Central memory CD4-positive, alpha-beta T cell (primary cell): ENCODE results near the gene L3MBTL4.
"Not testable (repeated sequence)": the region's sequence is repeated elsewhere in the genome, so short reads cannot be mapped to it uniquely, and the experiment has no call there.

Source experiments
- DNase-seq: peaks from one replicate; pipeline ENCODE4 v3.0.0; 2022

Gene L3MBTL4

GRCh38 chr18:6086731-6087130, 328.0 kb downstream of the L3MBTL4 start:
- no peak for DNase-seq

DNA sequence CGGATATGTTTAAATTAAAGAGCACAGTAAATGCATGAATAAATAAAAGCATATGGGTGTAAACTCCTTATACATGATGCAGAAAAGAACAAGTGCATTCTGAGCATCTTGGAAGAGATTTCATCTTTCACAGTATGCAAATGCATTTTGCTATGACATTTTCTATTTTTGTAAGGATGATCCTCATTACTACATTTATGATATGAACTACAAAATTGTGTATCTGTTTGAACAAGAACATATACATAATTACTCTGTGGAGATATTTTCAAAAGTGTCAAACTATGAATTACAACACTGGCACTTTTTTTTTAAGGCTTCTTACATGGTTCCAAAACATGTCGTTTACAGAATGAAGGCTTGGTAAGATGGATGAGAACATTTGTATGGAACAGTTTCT, 335.3 kb downstream of the L3MBTL4 start:
- no peak for DNase-seq

DNA sequence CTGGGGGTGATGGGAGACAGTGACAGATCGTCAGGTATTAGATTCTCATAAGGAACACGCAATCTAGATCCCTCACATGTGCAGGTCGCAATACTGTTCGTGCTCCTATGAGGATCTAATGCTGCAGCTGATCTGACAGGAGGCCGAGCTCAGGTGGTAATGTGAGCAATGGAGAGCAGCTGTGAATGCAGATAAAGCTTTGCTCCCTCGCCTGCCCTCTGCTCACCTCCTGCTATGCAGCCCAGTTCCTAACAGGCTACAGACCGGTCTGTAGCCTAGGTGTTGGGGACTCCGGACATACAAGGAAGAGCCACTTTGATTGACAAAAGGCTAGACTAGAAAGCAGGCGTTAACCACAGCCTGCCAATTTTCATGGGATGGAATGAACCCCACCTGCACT, 335.8 kb downstream of the L3MBTL4 start:
- no peak for DNase-seq

- DNase-seq: not testable (repeated sequence)
Observed at GRCh38 chr18:6072423-6072822, 342.3 kb downstream of the L3MBTL4 start.

GRCh38 chr18:6069539-6069938, 345.2 kb downstream of the L3MBTL4 start:
- DNase-seq: no peak

DNA sequence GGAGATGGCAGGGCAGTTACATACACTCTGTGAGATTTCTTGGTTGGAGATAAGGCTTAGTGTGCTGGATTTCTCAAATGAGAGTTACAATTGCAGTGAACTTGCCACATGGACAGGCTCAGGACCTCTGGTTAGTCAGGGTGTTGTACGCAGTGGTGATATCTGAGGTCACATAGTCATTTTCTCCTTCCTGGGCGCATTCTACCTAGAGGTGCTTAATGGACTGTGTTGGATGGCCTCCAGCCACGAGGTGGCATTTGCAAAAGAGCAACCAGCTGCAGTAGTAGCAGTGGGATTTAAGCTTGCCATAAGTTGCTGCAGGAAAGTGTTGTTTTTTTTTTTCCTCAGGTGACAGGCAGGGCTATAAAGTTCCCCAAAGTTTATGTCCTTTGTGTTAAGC, 345.6 kb downstream of the L3MBTL4 start:
- DNase-seq: no peak

GRCh38 chr18:6060149-6060548, 354.6 kb downstream of the L3MBTL4 start:
- no peak for DNase-seq

- DNase-seq: no peak
Observed at GRCh38 chr18:6059551-6059950, 355.2 kb downstream of the L3MBTL4 start.

DNA sequence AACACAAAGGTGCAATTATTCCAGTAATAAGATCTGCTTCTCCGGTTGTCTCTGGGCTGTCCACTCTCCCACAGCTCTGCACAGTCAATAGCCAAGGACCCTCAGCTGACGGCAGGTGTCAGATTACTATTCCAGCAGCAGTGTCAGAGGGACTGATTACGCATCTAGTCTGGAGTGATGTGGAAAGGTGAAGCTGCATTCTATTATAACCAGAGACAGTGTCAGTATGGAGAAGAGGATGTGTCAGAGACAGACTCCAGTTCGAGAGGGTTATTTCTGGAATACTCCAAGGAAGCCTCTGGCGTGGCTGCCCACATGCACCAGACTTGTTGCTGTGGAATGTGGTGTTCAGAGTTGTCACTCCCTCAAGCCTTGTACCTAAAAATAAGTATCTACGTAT, 355.8 kb downstream of the L3MBTL4 start:
- DNase-seq: no peak

DNA sequence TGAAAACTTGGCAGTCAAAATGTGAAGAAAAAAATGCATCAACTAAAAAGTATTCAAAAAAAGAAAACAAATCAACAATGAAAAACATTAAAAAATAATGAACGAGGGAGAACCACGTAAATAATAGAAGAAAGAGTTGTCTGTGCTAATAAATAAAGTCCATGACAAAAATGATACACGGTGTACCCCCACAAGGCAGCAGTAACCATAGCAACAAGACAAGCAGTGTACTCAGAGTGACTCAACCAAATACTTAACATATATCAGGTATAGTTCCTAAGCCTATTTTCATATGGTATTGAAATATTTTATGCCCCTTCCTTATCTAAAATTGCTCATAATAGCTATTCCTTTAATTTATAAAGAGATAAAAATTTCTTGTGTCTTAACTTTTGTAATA, 357.1 kb downstream of the L3MBTL4 start:
- no peak for DNase-seq

GRCh38 chr18:6056171-6056910, 358.4 kb downstream of the L3MBTL4 start:
- DNase-seq: no peak

DNA sequence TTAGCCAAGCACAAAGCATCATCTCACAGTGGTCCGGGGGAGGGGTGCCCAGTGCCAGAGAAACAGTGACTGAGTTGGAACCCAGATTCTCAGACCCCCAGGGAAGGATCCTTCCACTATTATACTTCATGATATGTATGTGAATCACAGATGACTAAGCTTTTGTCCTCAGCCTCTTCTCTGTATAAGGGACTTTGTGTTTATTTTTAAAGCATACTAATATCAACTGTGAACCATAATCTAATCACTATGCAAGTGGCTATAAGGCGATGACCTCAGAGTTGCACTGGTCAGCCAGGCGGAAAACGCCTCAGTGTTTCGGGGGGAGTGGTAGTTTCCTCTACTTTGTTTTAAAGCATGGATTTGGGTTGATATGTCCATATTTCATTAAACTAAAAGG, 359.0 kb downstream of the L3MBTL4 start:
- DNase-seq: no peak

DNA sequence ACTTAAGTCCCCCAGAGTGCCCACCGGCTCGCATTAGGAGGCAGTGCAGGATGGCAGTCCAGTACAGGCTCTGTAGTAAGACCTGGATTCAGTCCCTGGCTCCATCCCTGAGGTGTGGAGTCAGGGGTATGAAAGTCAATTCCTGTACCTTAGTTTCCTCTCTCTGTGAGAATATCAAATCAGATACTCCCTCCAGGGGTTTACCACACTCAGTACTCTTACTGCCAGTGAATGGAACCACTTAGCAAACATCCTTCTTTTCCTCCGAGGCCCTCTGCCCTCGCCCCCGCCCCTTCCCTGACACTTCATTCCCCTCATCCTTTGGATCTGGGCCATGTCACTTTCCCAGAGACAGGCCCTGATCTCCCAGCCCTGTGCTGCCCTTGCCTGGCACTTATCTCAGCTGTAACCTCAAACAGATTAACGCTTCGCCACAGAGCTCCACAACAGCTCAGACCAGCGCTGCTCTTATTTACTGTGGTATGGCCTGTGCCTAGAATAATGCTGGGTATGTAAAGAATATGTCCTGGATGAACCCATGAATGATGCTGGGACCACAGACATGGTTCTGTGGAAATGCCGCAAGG, 360.4 kb downstream of the L3MBTL4 start:
- no peak for DNase-seq

DNA sequence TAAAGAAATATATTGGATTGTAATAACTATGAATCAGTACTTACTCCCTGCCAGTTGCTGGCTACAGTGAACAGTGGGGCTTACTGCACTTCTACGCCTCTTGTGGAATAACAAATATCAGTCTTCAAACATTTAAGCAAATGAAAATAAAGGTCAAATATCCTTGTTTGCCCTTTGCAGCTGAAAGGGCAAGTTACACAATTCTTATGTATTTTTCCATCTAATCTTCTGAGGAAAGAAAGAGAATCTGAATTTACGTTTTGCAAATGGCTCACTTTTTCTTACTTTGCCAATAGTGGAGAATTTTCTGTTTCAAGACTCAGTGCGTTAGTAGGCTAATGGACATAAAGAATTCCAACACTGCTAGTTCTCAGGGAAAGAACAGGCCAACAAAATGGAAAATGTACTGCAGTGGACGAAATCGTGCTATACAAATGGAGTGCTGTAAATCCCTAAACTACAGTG, 362.2 kb downstream of the L3MBTL4 start:
- DNase-seq: no peak

- DNase-seq: not testable (repeated sequence)
Observed at GRCh38 chr18:6047596-6047995, 367.1 kb downstream of the L3MBTL4 start.

DNA sequence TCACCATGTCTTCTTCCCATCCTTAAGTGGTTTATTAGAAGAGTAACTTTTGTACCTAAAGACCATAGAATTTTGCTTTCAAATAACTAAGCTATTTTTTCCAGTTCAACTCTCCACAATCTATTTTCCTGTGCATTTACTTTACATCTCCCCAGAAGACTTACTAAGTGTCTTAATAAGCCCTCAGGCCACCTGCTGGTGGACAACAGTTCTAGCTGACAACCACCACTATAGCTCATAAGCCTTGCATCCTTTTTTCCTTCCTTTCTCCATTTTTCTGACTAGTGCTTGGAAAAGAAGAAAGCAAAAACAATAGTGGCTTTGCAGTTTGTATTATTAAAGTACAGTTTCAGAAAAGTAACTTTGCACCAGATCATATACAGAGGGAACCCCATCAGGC, 369.9 kb downstream of the L3MBTL4 start:
- DNase-seq: no peak

DNA sequence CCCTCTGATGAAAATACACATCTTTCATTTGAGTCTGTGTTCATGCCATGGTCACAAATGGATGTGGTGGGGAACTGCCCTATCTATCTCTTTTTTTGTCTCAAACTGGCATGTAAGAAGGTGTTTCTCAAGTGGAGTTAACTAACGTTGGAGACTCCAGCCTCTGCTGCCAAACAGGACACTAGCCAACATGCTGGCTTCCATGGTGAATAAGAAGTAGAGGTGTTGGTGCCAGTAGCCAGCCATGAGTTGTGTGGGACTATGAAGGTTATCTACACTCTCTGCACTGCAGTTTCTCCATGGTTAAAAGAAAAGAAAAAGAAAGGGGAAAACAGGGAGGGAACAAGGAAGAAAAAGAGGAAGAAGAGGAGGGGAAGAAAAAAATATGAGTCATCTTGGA, 370.4 kb downstream of the L3MBTL4 start:
- no peak for DNase-seq

GRCh38 chr18:6039055-6039454, 375.7 kb downstream of the L3MBTL4 start:
- no peak for DNase-seq

DNA sequence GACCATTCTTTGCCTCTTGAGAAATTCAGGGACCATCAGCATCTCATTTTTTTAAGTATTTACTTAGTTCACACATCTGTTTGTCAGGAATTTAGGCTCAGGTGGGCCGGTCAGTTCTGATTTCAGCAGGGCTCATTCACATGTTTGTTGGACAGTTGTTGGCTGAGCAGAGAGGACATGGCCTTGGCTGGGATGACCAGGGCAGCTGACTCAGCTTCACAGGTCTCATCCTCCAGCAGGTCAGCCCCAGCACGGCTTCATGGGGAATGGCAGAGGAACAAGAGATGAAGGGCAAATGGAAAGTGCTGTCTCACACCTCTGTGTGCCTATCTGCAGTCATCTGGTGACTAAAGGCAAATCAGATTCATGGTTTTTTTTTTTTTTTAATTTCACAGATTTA, 383.3 kb downstream of the L3MBTL4 start:
- no peak for DNase-seq

DNA sequence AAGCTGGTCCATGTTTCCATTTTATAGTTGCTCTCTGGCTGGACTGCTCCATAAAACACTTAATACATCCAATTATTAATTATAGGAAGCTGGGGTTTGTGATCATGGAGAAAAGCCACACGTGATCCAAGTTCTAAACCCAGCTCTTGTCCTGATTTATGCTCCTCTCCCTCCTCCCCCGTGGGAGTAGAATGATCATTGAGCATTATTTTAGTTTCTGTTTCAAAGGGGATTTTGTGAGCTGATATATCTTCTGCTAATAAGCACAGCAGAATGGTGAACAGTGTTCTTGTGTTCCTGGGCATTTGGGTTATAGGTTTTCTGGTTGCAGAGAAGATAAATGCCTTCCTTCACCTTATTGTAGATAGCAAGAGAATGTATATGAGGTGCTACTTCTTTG, 383.7 kb downstream of the L3MBTL4 start:
- no peak for DNase-seq

- no peak for DNase-seq
Observed at GRCh38 chr18:6024745-6025248, 389.9 kb downstream of the L3MBTL4 start.

GRCh38 chr18:6023551-6023950, 391.2 kb downstream of the L3MBTL4 start:
- DNase-seq: no peak

GRCh38 chr18:6022845-6023244, 391.9 kb downstream of the L3MBTL4 start:
- no peak for DNase-seq

- DNase-seq: no peak
Observed at GRCh38 chr18:6022074-6022444, 392.7 kb downstream of the L3MBTL4 start.
